Measurements from ENCODE around the gene NUP153. TPM values are rescaled to one million over a fixed set of nuclear protein-coding genes. Genes with fewer than 3 reads are reported as not detected.

NUP153 gene
- total and polyA plus RNA-seq, 10 of the 15 experiments (the other 5 are each of a cell fraction or from before 2014, with no cell fraction given) = 13.9 to 77.7 (median 56.2) TPM

- Histone ChIP-seq H3K9ac (ENCODE audit: control insufficient read depth, insufficient read depth, low read length) (no peak overlapping the region), H3K9me3 (replicated peaks; ENCODE audit: control insufficient read depth, insufficient read depth, low read length) (no peaks in the 10 kb centered on the region), H3K79me2 (ENCODE audit: control insufficient read depth, insufficient read depth, low read length) (peaks cover 9% of the 10 kb centered on the region), H3K4me2 (ENCODE audit: control insufficient read depth, insufficient read depth) (no peak overlapping the region), H2AFZ (ENCODE audit: control insufficient read depth, low read depth, low read length) (no peak overlapping the region), H3K4me3 (no peak overlapping the region), H3K27me3 (replicated peaks in 1 of 2; ENCODE audit: control insufficient read depth in 2 of 2, insufficient read depth in 2 of 2, low read length in 1 of 2) (no peaks in the 10 kb centered on the region), H4K20me1 (ENCODE audit: control insufficient read depth, insufficient read depth) (no peaks in the 10 kb centered on the region), H3K36me3 (ENCODE audit: control insufficient read depth in 2 of 2, insufficient read depth in 2 of 2, low read length in 1 of 2) (peaks cover 5 to 16% of the 10 kb centered on the region in 2 experiments; a peak in 3 of 4 replicates), H3K27ac (ENCODE audit: control insufficient read depth, insufficient read depth) (no peak overlapping the region), H3K4me1 (ENCODE audit: control insufficient read depth, insufficient read depth, low read length) (peaks cover 4% of the 10 kb centered on the region)
- SMC1A ChIA-PET (ENCODE audit: uncharacterized antibody, unreplicated experiment) = no interaction called here
- TF ChIP-seq TCF3 (IDR thresholded peaks at IDR 0.05; ENCODE audit: borderline replicate concordance, insufficient read depth, low read depth, low read length) = no peak
- TF ChIP-seq EP300 (IDR thresholded peaks at IDR 0.05; ENCODE audit: borderline replicate concordance in 1 of 2, control insufficient read depth in 1 of 2, low read depth in 2 of 2, low read length in 2 of 2) = no peak
- TF ChIP-seq ZBTB4 (CRISPR knock-in tag; IDR thresholded peaks at IDR 0.05) = no peak
- TF ChIP-seq KDM1A (IDR thresholded peaks at IDR 0.05; ENCODE audit: borderline replicate concordance) = no peak
- TF ChIP-seq ZNF687 (IDR thresholded peaks at IDR 0.05) = no peak
- TF ChIP-seq SP1 (IDR thresholded peaks at IDR 0.05; ENCODE audit: low read depth, low read length) = no peak
- TF ChIP-seq POU2F2 (IDR thresholded peaks at IDR 0.05; ENCODE audit: borderline replicate concordance, low read depth, low read length) = no peak
- no peak for TF ChIP-seq IRF5 (IDR thresholded peaks at IDR 0.05; ENCODE audit: borderline replicate concordance)
- TF ChIP-seq MLLT1 (IDR thresholded peaks at IDR 0.05) = no peak
- intact Hi-C loops (cut with micrococcal nuclease; ENCODE audit: unreplicated experiment) = no loop called here
- in situ Hi-C loops (cut with MboI) = no loop called here
- FAIRE-seq (no peak), DNase-seq (ENCODE audit: low read depth, low spot score) (no peak), ATAC-seq (no peak)
- 94% methylated on average over 4 of the region's 4 CpGs for WGBS (ENCODE audit: insufficient coverage, insufficient replicate concordance, low lambda C conversion rate, missing lambda C conversion rate)
- CTCF ChIA-PET = no interaction called here
- no TSS peak for BruUV-seq (replicated peaks)
- POLR2A ChIA-PET = no interaction called here
- RAD21 ChIA-PET (ENCODE audit: unreplicated experiment) = no interaction called here
Observed at GRCh38 chr6:17615794-17616193, 90.9 kb downstream of the NUP153 start.

All from GM12878 (cell line).